H1 (cell line): ENCODE data around the gene TAS2R40. TPM values are rescaled to one million over a fixed set of nuclear protein-coding genes. Genes with fewer than 3 reads are reported as not detected.

ENCODE experiments used
- CTCF ChIA-PET: fragments of 300-600 bp; sonication (Branson Sonifier 250); formaldehyde crosslinking; loops from one replicate; lab custom pipeline; 2021; ENCODE audit not compliant: partially characterized antibody; lab: Charles Lee
- POLR2A ChIA-PET: fragments of 300-600 bp; sonication (Branson Sonifier 250); formaldehyde crosslinking; loops from one replicate; lab custom pipeline; 2021; ENCODE audit warnings: inconsistent platforms; ENCODE audit not compliant: partially characterized antibody; lab: Charles Lee
- DNase-seq, 2 experiments: peaks; one replicate each; pipeline versions ENCODE4 v3.0.0 to v3.0.0-alpha.2; 2010 to 2022; ENCODE audit warnings: low spot score in 2 of 2, low read depth in 1 of 2, mixed read lengths in 1 of 2
- FAIRE-seq: peaks from 2 replicates; lab custom pipeline; 2011; peaks lifted over from hg19 to GRCh38; lab: Jason Lieb, UNC
- H2AFZ ChIP-seq: 2 replicates; pipeline ENCODE4 v1.8.1; 2012; ENCODE audit warnings: low read length, inconsistent platforms
- H2AK5ac ChIP-seq: 2 replicates; pipeline ENCODE4 v1.6.1; 2013; ENCODE audit warnings: low read depth, low read length
- H2BK120ac ChIP-seq: replicated peaks from 2 replicates; pipeline ENCODE3; 2013; ENCODE audit warnings: low read depth, low read length, inconsistent platforms
- H2BK12ac ChIP-seq: 2 replicates; pipeline ENCODE4 v1.6.1; 2013; ENCODE audit warnings: low read depth, low read length
- H2BK15ac ChIP-seq: 2 replicates; pipeline ENCODE4 v1.6.1; 2013; ENCODE audit warnings: low read length
- H2BK20ac ChIP-seq: 2 replicates; pipeline ENCODE4 v1.6.1; 2013; ENCODE audit warnings: low read length
- H2BK5ac ChIP-seq: 2 replicates; pipeline ENCODE4 v1.6.1; 2013; ENCODE audit warnings: low read depth, low read length
- H3K14ac ChIP-seq: 2 replicates; pipeline ENCODE4 v1.6.1; 2013; ENCODE audit warnings: inconsistent platforms; ENCODE audit not compliant: insufficient read length
- H3K18ac ChIP-seq: 2 replicates; pipeline ENCODE4 v1.6.1; 2013; ENCODE audit warnings: low read length; ENCODE audit errors: extremely low read depth
- H3K23ac ChIP-seq: 2 replicates; pipeline ENCODE4 v1.6.1; 2013; ENCODE audit warnings: inconsistent platforms; ENCODE audit not compliant: insufficient read length
- H3K23me2 ChIP-seq: 2 replicates; pipeline ENCODE4 v1.6.1; 2013; ENCODE audit warnings: low read depth, low read length
- H3K27ac ChIP-seq: 2 replicates; pipeline ENCODE4 v1.6.1; 2011; ENCODE audit warnings: low read depth, low read length, inconsistent platforms
- H3K27me3 ChIP-seq, 4 experiments: replicated peaks in 1 of 4; 1 replicate in 1 of 4; 2 replicates in 3 of 4; pipeline versions ENCODE4 v1.6.1 to v1.8.1; 2011 to 2013; ENCODE audit warnings: low read length in 3 of 4, mild to moderate bottlenecking in 3 of 4, inconsistent platforms in 2 of 4, mixed read lengths in 2 of 4, moderate library complexity in 1 of 4; ENCODE audit not compliant: control insufficient read depth in 3 of 4, insufficient read depth in 3 of 4; ENCODE audit errors: extremely low read depth in 1 of 4
- H3K36me3 ChIP-seq, 4 experiments: 2 replicates each; pipeline versions ENCODE4 v1.6.1 to v1.8.1; 2011 to 2013; ENCODE audit warnings: mild to moderate bottlenecking in 4 of 4, low read length in 3 of 4, moderate library complexity in 2 of 4, control low read depth in 1 of 4, inconsistent platforms in 1 of 4; ENCODE audit not compliant: insufficient read depth in 4 of 4, control insufficient read depth in 2 of 4
- H3K4ac ChIP-seq: replicated peaks from 2 replicates; pipeline ENCODE3; 2013; ENCODE audit warnings: low read length, low read depth, mixed read lengths, inconsistent platforms; ENCODE audit not compliant: insufficient read length
- H3K4me1 ChIP-seq, 4 experiments: replicated peaks in 1 of 4; 1 replicate in 1 of 4; 2 replicates in 3 of 4; pipeline versions ENCODE4 v1.6.1 to v1.8.1; 2011 to 2013; ENCODE audit warnings: low read length in 3 of 4, inconsistent platforms in 2 of 4, mixed read lengths in 1 of 4; ENCODE audit not compliant: insufficient read depth in 4 of 4, control insufficient read depth in 3 of 4
- H3K4me2 ChIP-seq, 2 experiments: 2 replicates each; pipeline versions ENCODE4 v1.6.1 to v1.8.1; 2011 to 2013; ENCODE audit warnings: low read depth in 2 of 2, low read length in 2 of 2, control low read depth in 1 of 2, inconsistent platforms in 1 of 2, mild to moderate bottlenecking in 1 of 2; ENCODE audit not compliant: insufficient read depth in 1 of 2
- H3K4me3 ChIP-seq, 4 experiments: fragments of 200-600, 300-600 bp in 1 of 4; sonication (generic), shearing (Covaris generic), sonication (Bioruptor Twin) in 1 of 4; 2 replicates each; pipeline versions ENCODE4 v1.5.1 to v1.8.1; 2011 to 2016; ENCODE audit warnings: low read length in 4 of 4, low read depth in 3 of 4, control low read depth in 2 of 4, inconsistent platforms in 2 of 4, mild to moderate bottlenecking in 2 of 4, mixed read lengths in 1 of 4, moderate library complexity in 1 of 4; ENCODE audit not compliant: insufficient read depth in 2 of 4; ENCODE audit errors: extremely low read depth in 1 of 4
- H3K56ac ChIP-seq: replicated peaks from 2 replicates; pipeline ENCODE3; 2013; ENCODE audit warnings: low read depth, mild to moderate bottlenecking, mixed read lengths, low read length, inconsistent platforms; ENCODE audit not compliant: insufficient read length
- H3K79me1 ChIP-seq: 2 replicates; pipeline ENCODE4 v1.6.1; 2013; ENCODE audit warnings: low read depth, low read length, control low read depth
- H3K79me2 ChIP-seq, 2 experiments: 2 replicates each; pipeline versions ENCODE4 v1.6.1 to v1.8.1; 2012 to 2013; ENCODE audit warnings: low read length in 2 of 2, mild to moderate bottlenecking in 2 of 2, inconsistent platforms in 1 of 2; ENCODE audit not compliant: insufficient read depth in 2 of 2, control insufficient read depth in 1 of 2
- H3K9ac ChIP-seq, 4 experiments: replicated peaks in 1 of 4; 1 replicate in 1 of 4; 2 replicates in 3 of 4; pipeline versions ENCODE4 v1.6.1 to v1.8.1; 2011 to 2013; ENCODE audit warnings: low read depth in 3 of 4, low read length in 3 of 4, control low read depth in 2 of 4, mild to moderate bottlenecking in 2 of 4, moderate library complexity in 2 of 4, inconsistent platforms in 1 of 4; ENCODE audit errors: extremely low read depth in 1 of 4
- H3K9me3 ChIP-seq, 2 experiments: 2 replicates each; pipeline versions ENCODE4 v1.6.1 to v1.8.1; 2012 to 2013; ENCODE audit warnings: mild to moderate bottlenecking in 2 of 2, moderate library complexity in 2 of 2, control low read depth in 1 of 2, inconsistent platforms in 1 of 2, low read depth in 1 of 2, low read length in 1 of 2, mixed read lengths in 1 of 2; ENCODE audit not compliant: insufficient read depth in 2 of 2
- H4K20me1 ChIP-seq, 2 experiments: replicated peaks in 1 of 2; 2 replicates each; pipeline versions ENCODE3 to v1.8.1; 2011 to 2013; ENCODE audit warnings: inconsistent platforms in 2 of 2, low read length in 2 of 2, mild to moderate bottlenecking in 1 of 2; ENCODE audit not compliant: insufficient read depth in 2 of 2, control insufficient read depth in 1 of 2
- H4K5ac ChIP-seq: 2 replicates; pipeline ENCODE4 v1.6.1; 2013; ENCODE audit warnings: low read length, low read depth, mixed read lengths, inconsistent platforms; ENCODE audit not compliant: insufficient read length
- H4K8ac ChIP-seq: 2 replicates; pipeline ENCODE4 v1.8.0; 2013; ENCODE audit warnings: mild to moderate bottlenecking, moderate library complexity, low read length, inconsistent platforms; ENCODE audit not compliant: insufficient read depth; ENCODE audit errors: extremely low read depth
- H4K91ac ChIP-seq: replicated peaks from 2 replicates; pipeline ENCODE3; 2013; ENCODE audit warnings: low read length, mixed read lengths, inconsistent platforms; ENCODE audit not compliant: insufficient read length
- BCL11A ChIP-seq, 2 experiments: IDR thresholded peaks; one replicate each; pipeline ENCODE4 v1.6.1; 2011; ENCODE audit warnings: low read depth in 2 of 2, low read length in 2 of 2, mild to moderate bottlenecking in 2 of 2
- BRCA1 ChIP-seq: IDR thresholded peaks from 2 replicates; pipeline ENCODE4 v1.6.1; 2012; ENCODE audit warnings: low read depth, low read length, improper control_type of control experiment
- CHD2 ChIP-seq: IDR thresholded peaks from 2 replicates; pipeline ENCODE4 v1.6.1; 2012; ENCODE audit warnings: low read length, improper control_type of control experiment
- FOSL1 ChIP-seq: IDR thresholded peaks from 2 replicates; pipeline ENCODE4 v1.6.1; 2011; ENCODE audit warnings: mild to moderate bottlenecking, low read depth, low read length, moderate library complexity; ENCODE audit not compliant: insufficient read depth
- GTF2F1 ChIP-seq: IDR thresholded peaks from 2 replicates; pipeline ENCODE4 v1.6.1; 2012; ENCODE audit warnings: low read depth, low read length, improper control_type of control experiment, borderline replicate concordance
- HDAC6 ChIP-seq: IDR thresholded peaks from one replicate; pipeline ENCODE4 v1.7.1; 2012; ENCODE audit warnings: low read depth, mild to moderate bottlenecking, inconsistent platforms, low read length, moderate library complexity
- MAFK ChIP-seq: IDR thresholded peaks from 2 replicates; pipeline ENCODE4 v1.6.1; 2012; ENCODE audit warnings: low read depth, mild to moderate bottlenecking, improper control_type of control experiment, low read length
- NRF1 ChIP-seq: IDR thresholded peaks from 2 replicates; pipeline ENCODE4 v1.6.1; 2011; ENCODE audit warnings: mild to moderate bottlenecking, low read depth, low read length, improper control_type of control experiment
- RBBP5 ChIP-seq: IDR thresholded peaks from 2 replicates; pipeline ENCODE4 v1.7.1; 2012; ENCODE audit warnings: low read depth, mild to moderate bottlenecking, inconsistent platforms, low read length, moderate library complexity, borderline replicate concordance
- RNF2 ChIP-seq: fragments of 200-900, 300-1000 bp; sonication (generic); IDR thresholded peaks from 2 replicates; pipeline ENCODE4 v1.7.1; 2016; ENCODE audit warnings: borderline replicate concordance, low read depth, mild to moderate bottlenecking, antibody characterized with exemption, low read length; ENCODE audit not compliant: poor library complexity, severe bottlenecking; ENCODE audit errors: missing control alignments
- RXRA ChIP-seq: IDR thresholded peaks from 2 replicates; pipeline ENCODE4 v1.6.1; 2011; ENCODE audit warnings: low read depth, mild to moderate bottlenecking, low read length, moderate library complexity; ENCODE audit not compliant: insufficient read depth
- TAF1 ChIP-seq: IDR thresholded peaks from 2 replicates; pipeline ENCODE4 v1.6.1; 2011; ENCODE audit warnings: mild to moderate bottlenecking, low read depth, low read length
- TBP ChIP-seq: IDR thresholded peaks from 2 replicates; pipeline ENCODE4 v1.6.1; 2011; ENCODE audit warnings: low read depth, low read length, improper control_type of control experiment
- TCF12 ChIP-seq: IDR thresholded peaks from 2 replicates; pipeline ENCODE4 v1.6.1; 2011; ENCODE audit warnings: low read depth, mild to moderate bottlenecking, low read length
- YY1 ChIP-seq: IDR thresholded peaks from 2 replicates; pipeline ENCODE4 v1.6.1; 2011; ENCODE audit warnings: low read depth, mild to moderate bottlenecking, low read length
- WGBS, 2 experiments: shearing (Covaris generic) in 1 of 2; methylation state at CpG; one replicate each; pipeline versions ENCODE4 v1.1.6 to v1.1.7; 2013 to 2015; ENCODE audit warnings: low lambda C conversion rate in 2 of 2, mixed read lengths in 2 of 2, inconsistent platforms in 1 of 2, low coverage in 1 of 2, missing lambda C conversion rate in 1 of 2; ENCODE audit not compliant: insufficient replicate concordance in 2 of 2, insufficient coverage in 1 of 2, insufficient read length in 1 of 2; ENCODE audit errors: extremely low coverage in 1 of 2, missing lambda C conversion rate in 1 of 2; 5-methylcytosine and 5-hydroxymethylcytosine counted together
- polyA plus RNA-seq, 7 experiments: library from polyadenylated mRNA; depleted of rRNA in 3 of 7; stranded (reverse) in 5 of 7; unstranded in 2 of 7; fragments of >200 nt in 5 of 7; fragments of 200-250 nt in 2 of 7; gene quantifications; 1 replicate in 5 of 7; 2 replicates in 1 of 7; 4 replicates in 1 of 7; pipeline versions ENCODE4 v1.2.1 to v1.2.3, GENCODE V29; 2011 to 2013; ENCODE audit warnings: missing spikeins in 2 of 7, mixed read lengths in 2 of 7
- total RNA-seq: library from RNA; stranded (reverse); fragmentation: NEBNext Ultra II Directional; extraction: Animal tissue kit (Norgen Biotek cat#: 25700); gene quantifications from 2 replicates; pipeline ENCODE4 v1.2.1, GENCODE V29; 2021

TAS2R40 gene
- total and polyA plus RNA-seq, 2 of the 8 experiments (the other 6 are each of a cell fraction or from before 2014, with no cell fraction given) = not detected

GRCh38 chr7:143188994-143189393, 32.8 kb upstream of the TAS2R40 start:
- peak overlapping the region; percentile 76; the same call in 1 of the 2 replicates for H2AFZ ChIP-seq
- TF ChIP-seq RXRA (no peak), GTF2F1 (no peak), RNF2 (no peak), MAFK (no peak), RBBP5 (no peak), FOSL1 (no peak), TCF12 (no peak), TBP (no peak), CHD2 (no peak), BCL11A (IDR thresholded peaks at IDR 0.05; ENCODE audit: low read depth in 2 of 2, low read length in 2 of 2) (no peak), TAF1 (no peak), YY1 (no peak), BRCA1 (no peak), HDAC6 (no peak), NRF1 (no peak)
- H3K79me2 ChIP-seq = no peaks in the 10 kb centered on the region
- no peak overlapping the region for H3K9ac ChIP-seq
- ChIA-PET POLR2A (no interaction called here), CTCF (interaction anchor here (1.0 to 1.2 kb wide), 4 partner anchors 14 to 328 kb away, joined by 3 to 10 read pairs (median 3); no protein-coding TSS in a partner anchor)
- 74% methylated on average over 6 of the region's 6 CpGs; no CpG with 5 or more reads in 1 of the 2 experiments for WGBS, 2 experiments
- H3K56ac ChIP-seq = no peak overlapping the region
- H2BK5ac ChIP-seq = no peak overlapping the region
- DNase-seq (no peak), FAIRE-seq (peak; percentile 55)
- H3K27ac ChIP-seq = no peak overlapping the region
- H2BK15ac ChIP-seq = no peak overlapping the region
- H3K23me2 ChIP-seq = no peaks in the 10 kb centered on the region
- H3K14ac ChIP-seq = no peak overlapping the region
- H4K20me1 ChIP-seq = no peaks in the 10 kb centered on the region
- no peak overlapping the region for H4K5ac ChIP-seq
- H4K8ac ChIP-seq = no peak overlapping the region
- no peaks in the 10 kb centered on the region for H3K27me3 ChIP-seq
- H2BK12ac ChIP-seq = no peak overlapping the region
- H3K79me1 ChIP-seq = no peaks in the 10 kb centered on the region
- no peaks in the 10 kb centered on the region for H3K36me3 ChIP-seq
- H3K9me3 ChIP-seq = no peaks in the 10 kb centered on the region
- H2BK20ac ChIP-seq = no peak overlapping the region
- no peak overlapping the region for H2AK5ac ChIP-seq
- H3K23ac ChIP-seq = no peak overlapping the region
- no peak overlapping the region for H2BK120ac ChIP-seq
- no peak overlapping the region for H4K91ac ChIP-seq
- H3K4ac ChIP-seq = no peak overlapping the region
- peaks cover 0 to 6% (median 1%) of the 10 kb centered on the region in 4 experiments; a peak in 3 of 7 replicates for H3K4me1 ChIP-seq
- H3K4me3 ChIP-seq = no peak overlapping the region
- no peak overlapping the region for H3K4me2 ChIP-seq
- no peak overlapping the region for H3K18ac ChIP-seq
